Measurements from ENCODE around the gene RPUSD4.

GRCh38 chr11:126164781-126165180 lies 46.7 kb downstream of the RPUSD4 start:
- no peak for TF ChIP-seq CTCF (IDR thresholded peaks at IDR 0.05; ENCODE audit: low read depth, low read length, poor library complexity, severe bottlenecking)
- no peak for TF ChIP-seq EZH2phosphoT487 (IDR thresholded peaks at IDR 0.05; ENCODE audit: borderline replicate concordance, low read length)

All from DOHH2 (cell line).